Vagina (tissue), 2 donors: ENCODE results near the gene GNG2.

Experiments
- CTCF ChIP-seq, 3 experiments: fragments of 450-650 bp in 2 of 3; fragments of 200-600 bp in 1 of 3; sonication (generic) in 1 of 3; IDR thresholded peaks; one replicate each; pipeline ENCODE4 v1.5.1; 2017 to 2019; ENCODE audit warnings: antibody characterized with exemption in 3 of 3, mild to moderate bottlenecking in 2 of 3, moderate library complexity in 2 of 3
- POLR2A ChIP-seq, 2 donors: fragments of 450-650 bp; IDR thresholded peaks; one replicate each; pipeline ENCODE4 v1.6.1; 2017; ENCODE audit warnings: antibody characterized with exemption in 2 of 2, mild to moderate bottlenecking in 2 of 2, moderate library complexity in 2 of 2
- POLR2AphosphoS5 ChIP-seq, 2 donors: sonication (generic); formaldehyde crosslinking; IDR thresholded peaks; one replicate each; pipeline ENCODE4 v1.9.0; 2017; ENCODE audit warnings: antibody characterized with exemption in 2 of 2, mild to moderate bottlenecking in 2 of 2, low read depth in 1 of 2; ENCODE audit not compliant: insufficient read depth in 1 of 2

GRCh38 chr14:51897791-51898355 is 37.5 kb downstream of the GNG2 start:
- TF ChIP-seq CTCF (IDR thresholded peaks at IDR 0.05): no peak
- TF ChIP-seq POLR2A (IDR thresholded peaks at IDR 0.05): no peak
- no peak for TF ChIP-seq POLR2AphosphoS5 (IDR thresholded peaks at IDR 0.05; ENCODE audit: insufficient read depth in 1 of 2, low read depth in 1 of 2)
